Stomach smooth muscle (tissue), 2 donors: Measurements from ENCODE around the gene HHAT.

Source experiments
- H3K27ac ChIP-seq: one replicate; pipeline ENCODE4 v1.7.0; 2013; ENCODE audit warnings: mild to moderate bottlenecking, low read length, inconsistent platforms
- H3K27me3 ChIP-seq, 2 donors: one replicate each; pipeline ENCODE4 v1.7.0; 2013; ENCODE audit warnings: low read length in 2 of 2; ENCODE audit not compliant: insufficient read depth in 2 of 2, control insufficient read depth in 1 of 2
- H3K36me3 ChIP-seq, 2 donors: one replicate each; pipeline ENCODE4 v1.7.0; 2013; ENCODE audit warnings: low read length in 2 of 2; ENCODE audit not compliant: control insufficient read depth in 2 of 2, insufficient read depth in 2 of 2
- H3K4me1 ChIP-seq: one replicate; pipeline ENCODE4 v1.7.0; 2013; ENCODE audit warnings: low read length; ENCODE audit not compliant: control insufficient read depth, insufficient read depth
- H3K4me3 ChIP-seq, 2 donors: one replicate each; pipeline ENCODE4 v1.7.0; 2013; ENCODE audit warnings: low read length in 2 of 2
- H3K9ac ChIP-seq, 2 donors: one replicate each; pipeline ENCODE4 v1.7.0; 2013; ENCODE audit warnings: low read length in 2 of 2, mild to moderate bottlenecking in 1 of 2
- H3K9me3 ChIP-seq, 2 donors: one replicate each; pipeline ENCODE4 v1.7.0; 2013; ENCODE audit warnings: low read length in 2 of 2; ENCODE audit not compliant: control insufficient read depth in 2 of 2
- donor health status: healthy.
- donor health status: Pancreatic carcinoma.

HHAT gene

DNA sequence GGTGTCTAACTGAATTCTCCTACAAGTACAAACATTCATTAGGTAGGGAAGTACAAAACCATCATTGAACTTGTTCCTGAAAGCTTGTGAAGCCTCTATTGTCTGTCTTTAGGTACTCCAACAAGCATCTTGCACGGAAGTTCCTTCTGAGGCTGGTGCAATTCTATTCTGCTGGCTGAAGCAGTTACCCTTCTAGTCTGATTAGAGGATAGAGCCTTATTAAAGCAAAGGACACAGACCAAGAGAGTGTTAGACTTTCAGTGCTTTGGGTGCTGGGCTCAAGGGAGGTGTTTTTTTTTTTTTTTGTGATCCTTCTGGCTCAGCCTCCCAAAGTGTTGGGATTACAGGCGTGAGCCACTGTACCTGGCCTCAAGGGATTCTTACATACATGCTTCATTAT, 43.8 kb downstream of the HHAT start:
- H3K27ac ChIP-seq, result no peak overlapping the region
- H3K4me3 ChIP-seq, result no peak overlapping the region
- H3K27me3 ChIP-seq, result no peaks in the 10 kb centered on the region
- H3K36me3 ChIP-seq, result peaks cover 0 to 2% of the 10 kb centered on the region in 2 donors
- H3K9ac ChIP-seq, result no peak overlapping the region
- H3K4me1 ChIP-seq, result no peaks in the 10 kb centered on the region
- H3K9me3 ChIP-seq, result no peaks in the 10 kb centered on the region

DNA sequence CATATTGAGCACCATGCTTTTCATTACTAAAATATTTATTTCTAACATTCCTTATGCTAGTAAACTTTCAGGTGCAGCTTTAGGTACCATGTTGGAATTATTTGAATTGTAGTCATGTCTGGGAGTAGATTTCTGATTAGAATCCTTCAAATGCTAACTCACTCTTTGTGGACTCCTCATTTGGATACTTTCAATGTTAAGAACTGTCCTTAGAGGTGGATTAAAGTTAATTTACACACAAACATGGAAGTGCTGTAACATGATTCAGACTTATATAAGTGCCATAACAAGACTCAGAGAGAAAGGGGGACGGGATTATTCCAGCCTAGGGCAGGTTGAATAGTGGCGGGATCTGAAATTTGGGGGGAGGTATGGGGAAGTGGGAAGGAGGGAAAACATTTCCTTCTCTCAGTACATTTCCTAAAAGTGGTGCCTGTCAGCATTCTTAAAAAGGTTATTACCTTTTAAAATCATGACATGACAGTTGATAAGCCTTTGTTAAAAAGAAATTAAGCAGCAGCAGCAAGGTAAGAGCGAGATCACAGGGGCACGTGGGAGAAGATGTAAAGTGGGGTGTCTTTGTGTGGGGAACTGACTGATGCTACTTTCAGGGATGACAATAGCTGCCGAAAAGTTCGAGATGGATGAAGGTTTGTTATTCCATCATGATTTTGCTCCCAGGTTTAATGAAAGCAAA, 44.4 kb downstream of the HHAT start:
- Histone ChIP-seq H3K9ac (no peak overlapping the region), H3K27me3 (no peaks in the 10 kb centered on the region), H3K27ac (no peak overlapping the region), H3K9me3 (no peaks in the 10 kb centered on the region), H3K36me3 (peaks cover 0 to 2% of the 10 kb centered on the region in 2 donors), H3K4me3 (no peak overlapping the region), H3K4me1 (no peaks in the 10 kb centered on the region)

DNA sequence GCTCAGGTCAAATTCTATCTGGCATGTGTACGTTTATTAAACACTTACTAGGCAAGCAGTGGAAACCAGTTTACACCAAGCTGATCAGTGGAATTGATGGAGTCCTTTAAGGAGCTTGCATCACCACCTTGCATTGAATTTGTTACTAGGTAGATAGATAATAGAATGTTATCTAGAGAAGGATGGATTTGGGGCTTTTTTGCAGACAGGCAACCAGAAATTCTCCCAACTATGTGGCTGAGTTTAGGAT, 44.9 kb downstream of the HHAT start:
- Histone ChIP-seq H3K4me3 (no peak overlapping the region), H3K9ac (no peak overlapping the region), H3K27ac (no peak overlapping the region), H3K36me3 (peaks cover 0 to 2% of the 10 kb centered on the region in 2 donors), H3K4me1 (no peaks in the 10 kb centered on the region), H3K9me3 (no peaks in the 10 kb centered on the region), H3K27me3 (no peaks in the 10 kb centered on the region)

DNA sequence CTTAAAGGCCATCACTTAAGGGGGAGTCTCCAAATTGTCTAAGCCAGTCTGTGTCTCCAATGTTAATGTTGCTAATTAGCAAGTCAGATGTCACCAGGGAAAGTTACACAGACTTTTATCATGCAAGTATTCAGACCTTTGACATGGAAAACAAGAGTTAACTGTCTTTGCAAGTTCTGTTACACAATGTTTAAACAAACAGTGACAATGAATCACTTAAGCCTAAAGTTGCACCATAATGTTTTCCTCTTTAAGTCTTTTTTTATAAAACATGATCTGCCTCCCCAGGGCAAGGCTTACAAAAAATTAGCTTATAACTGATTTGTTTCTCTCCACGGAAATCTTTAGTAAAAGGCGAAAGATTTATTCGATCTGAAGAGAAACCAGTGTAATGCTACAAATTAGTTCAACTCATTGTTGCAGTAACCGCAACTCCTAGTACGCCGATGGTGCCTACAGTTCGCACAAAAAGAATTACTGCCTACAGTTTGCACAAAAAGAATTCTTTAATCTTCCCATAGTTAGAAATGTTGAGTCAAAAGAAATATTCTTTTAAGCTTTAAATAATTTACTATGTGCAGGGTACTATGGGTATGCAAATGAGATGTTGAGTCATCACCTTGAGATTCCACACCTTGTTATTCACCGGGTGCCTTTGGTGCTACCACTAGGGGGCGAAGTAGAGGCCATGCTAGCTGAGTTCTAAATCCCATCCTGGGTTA, 45.3 kb downstream of the HHAT start:
- Histone ChIP-seq H3K9ac (no peak overlapping the region), H3K4me3 (no peak overlapping the region), H3K36me3 (peaks cover 0 to 2% of the 10 kb centered on the region in 2 donors), H3K27ac (no peak overlapping the region), H3K4me1 (no peaks in the 10 kb centered on the region), H3K9me3 (no peaks in the 10 kb centered on the region), H3K27me3 (no peaks in the 10 kb centered on the region)

DNA sequence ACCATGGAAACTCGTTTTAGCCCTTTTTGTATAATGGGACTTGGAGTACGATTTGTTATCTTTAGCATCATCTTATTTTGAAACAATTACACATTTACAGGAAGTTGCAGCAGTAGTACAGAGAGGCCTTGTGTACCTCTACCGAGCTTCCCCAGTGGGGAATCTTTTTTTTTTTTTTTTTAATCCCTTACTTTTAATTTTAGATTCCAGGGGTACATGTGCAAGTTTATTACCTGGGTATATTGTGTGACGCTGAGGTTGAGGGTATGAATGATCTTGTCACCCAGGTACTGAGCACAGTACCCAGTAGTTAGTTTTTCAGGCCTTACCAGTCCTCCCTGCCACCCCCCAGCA, 45.9 kb downstream of the HHAT start:
- no peaks in the 10 kb centered on the region for H3K27me3 ChIP-seq
- H3K9ac ChIP-seq, result no peak overlapping the region
- no peak overlapping the region for H3K27ac ChIP-seq
- H3K9me3 ChIP-seq, result no peaks in the 10 kb centered on the region
- no peak overlapping the region for H3K4me3 ChIP-seq
- H3K4me1 ChIP-seq, result no peaks in the 10 kb centered on the region
- no peaks in the 10 kb centered on the region for H3K36me3 ChIP-seq

DNA sequence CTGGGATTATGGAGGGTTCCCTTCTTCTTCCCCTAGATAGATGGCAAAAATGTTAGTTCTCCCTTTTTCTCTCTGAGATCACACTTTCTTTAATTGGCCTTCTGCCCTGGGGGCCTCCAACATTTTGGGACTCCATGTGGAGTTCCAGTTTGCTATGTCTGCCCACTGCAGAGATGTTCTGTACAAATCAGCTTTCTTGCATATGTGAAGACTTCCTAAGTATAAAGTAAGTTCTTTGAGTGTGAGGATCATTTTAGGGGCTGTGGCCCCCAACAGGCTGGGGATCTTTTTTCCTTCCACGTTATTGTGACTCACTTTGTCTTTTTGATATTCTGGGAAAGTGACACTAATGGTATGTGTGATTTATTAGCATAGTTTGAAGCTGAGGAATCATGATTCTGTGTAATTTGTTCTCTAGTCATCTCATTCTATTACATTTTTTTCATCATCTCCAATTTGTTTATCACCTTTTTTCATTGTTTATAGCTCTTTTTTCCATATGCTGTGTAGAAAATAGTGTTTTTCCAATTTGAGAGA, 48.2 kb downstream of the HHAT start:
- no peak overlapping the region for H3K27ac ChIP-seq
- no peaks in the 10 kb centered on the region for H3K27me3 ChIP-seq
- H3K9me3 ChIP-seq, result no peaks in the 10 kb centered on the region
- H3K9ac ChIP-seq, result no peak overlapping the region
- no peak overlapping the region for H3K4me3 ChIP-seq
- H3K36me3 ChIP-seq, result no peaks in the 10 kb centered on the region
- H3K4me1 ChIP-seq, result no peaks in the 10 kb centered on the region

DNA sequence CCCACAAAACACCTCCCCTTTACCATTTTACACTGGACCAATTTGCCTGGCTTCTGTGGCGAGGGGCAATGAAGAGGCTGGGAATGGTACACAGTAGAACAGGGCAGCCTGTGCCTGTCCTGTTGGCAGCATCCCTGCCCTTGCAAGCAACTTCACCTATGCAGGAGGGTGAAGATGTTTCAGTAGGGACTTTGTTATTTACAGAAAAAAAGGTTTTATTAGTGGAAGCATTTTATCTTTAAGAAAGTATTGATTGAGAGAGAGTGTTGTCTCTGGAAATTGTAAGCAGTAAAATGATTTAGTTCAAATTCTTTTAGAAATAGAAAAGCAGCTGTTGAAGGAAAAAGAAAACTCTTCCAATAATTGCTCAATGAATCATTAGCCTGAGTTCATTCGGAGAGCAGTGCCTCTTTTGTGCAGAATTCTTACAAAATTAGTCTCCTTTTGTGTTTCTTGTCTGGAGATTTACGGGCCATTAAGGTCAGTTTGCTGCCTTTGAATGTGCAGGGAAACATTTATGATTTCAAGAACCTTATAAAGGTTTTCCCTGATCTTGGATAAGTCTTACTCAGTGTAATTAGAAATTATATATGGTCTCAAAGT, 49.1 kb downstream of the HHAT start:
- no peak overlapping the region for H3K27ac ChIP-seq
- no peaks in the 10 kb centered on the region for H3K36me3 ChIP-seq
- H3K27me3 ChIP-seq, result no peaks in the 10 kb centered on the region
- no peak overlapping the region for H3K9ac ChIP-seq
- H3K4me3 ChIP-seq, result no peak overlapping the region
- H3K4me1 ChIP-seq, result no peaks in the 10 kb centered on the region
- no peaks in the 10 kb centered on the region for H3K9me3 ChIP-seq

DNA sequence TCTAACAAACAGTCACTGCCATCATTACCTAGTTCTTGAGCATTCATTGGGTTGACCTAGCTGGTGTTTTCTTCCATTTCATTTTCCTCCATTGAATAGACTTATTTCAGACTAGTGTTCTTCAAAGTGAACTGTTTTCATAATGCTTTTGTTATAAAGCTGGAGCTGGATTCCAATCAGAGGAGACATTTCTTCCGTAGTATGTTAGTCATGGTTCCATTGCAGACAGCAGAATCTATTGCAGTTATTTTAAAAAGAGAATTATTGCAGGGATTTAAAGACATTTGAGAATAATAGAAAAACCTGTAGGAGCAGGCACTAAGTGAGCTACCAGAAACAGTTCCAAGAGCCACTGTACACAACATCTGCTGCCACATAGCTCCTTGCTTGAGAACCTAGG, 50.0 kb downstream of the HHAT start:
- H3K27ac ChIP-seq, result no peak overlapping the region
- no peak overlapping the region for H3K9ac ChIP-seq
- H3K4me3 ChIP-seq, result no peak overlapping the region
- H3K27me3 ChIP-seq, result no peaks in the 10 kb centered on the region
- H3K9me3 ChIP-seq, result no peaks in the 10 kb centered on the region
- H3K4me1 ChIP-seq, result no peaks in the 10 kb centered on the region
- H3K36me3 ChIP-seq, result no peaks in the 10 kb centered on the region

DNA sequence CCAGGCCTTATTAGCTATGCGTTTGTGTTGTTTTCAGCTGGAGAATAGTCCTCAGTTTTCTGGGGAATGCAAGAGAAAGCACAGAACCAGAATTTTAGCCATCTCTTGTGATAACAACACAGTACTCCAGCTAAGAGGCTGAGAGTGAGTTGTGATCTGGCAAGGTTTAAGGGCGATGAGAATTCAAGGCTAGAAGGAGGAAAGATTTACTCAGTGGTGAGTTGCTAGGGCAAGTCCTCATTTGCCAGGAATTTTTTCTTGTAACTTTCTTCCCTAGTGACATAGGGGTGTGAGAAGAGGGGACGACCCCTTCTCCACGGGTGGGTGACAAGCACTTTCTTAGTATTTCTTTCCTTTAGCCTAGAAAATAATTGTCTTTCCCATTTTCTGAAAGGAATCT, 53.2 kb downstream of the HHAT start:
- Histone ChIP-seq H3K9ac (no peak overlapping the region), H3K9me3 (no peaks in the 10 kb centered on the region), H3K36me3 (no peaks in the 10 kb centered on the region), H3K27ac (no peak overlapping the region), H3K27me3 (no peaks in the 10 kb centered on the region), H3K4me1 (no peaks in the 10 kb centered on the region), H3K4me3 (no peak overlapping the region)

DNA sequence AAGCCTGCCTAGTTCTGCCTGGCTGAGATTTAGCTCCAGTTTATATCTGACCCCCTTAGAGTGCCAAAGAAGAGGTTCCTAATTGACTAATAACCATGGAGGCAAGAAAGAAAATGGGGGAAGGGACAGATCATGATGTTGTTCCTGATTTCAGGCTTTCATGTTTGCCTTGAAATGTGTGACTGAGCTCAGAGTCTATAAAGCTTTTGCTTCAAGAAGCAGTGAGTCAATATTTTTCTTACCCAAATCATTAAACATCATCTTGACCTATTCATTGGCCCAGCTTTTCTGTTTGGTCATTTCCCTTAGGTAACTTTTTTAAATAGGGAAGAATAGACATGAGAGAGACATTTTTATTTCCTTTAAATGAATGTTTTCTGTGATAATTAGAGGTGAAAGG, 55.9 kb downstream of the HHAT start:
- H3K27ac ChIP-seq, result no peak overlapping the region

DNA sequence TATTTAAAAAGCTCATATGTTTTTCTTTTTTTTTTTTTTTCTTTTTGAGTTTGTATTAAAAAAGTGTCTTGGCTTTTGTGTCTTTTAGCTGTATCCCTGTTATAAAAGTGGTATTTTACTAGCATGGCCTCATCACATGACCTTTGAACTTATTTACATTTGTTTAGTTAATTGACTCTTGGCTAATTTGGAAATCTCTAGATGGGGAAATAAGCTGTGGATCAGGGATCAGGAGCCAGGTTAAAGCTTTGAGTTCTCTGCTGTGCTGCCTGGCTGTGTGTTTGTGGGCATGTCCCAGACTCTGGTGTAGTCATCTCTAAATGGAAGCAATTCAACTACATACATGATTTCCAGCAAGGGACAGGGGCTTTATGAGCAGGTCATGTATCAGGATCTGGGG, 56.5 kb downstream of the HHAT start:
- no peak overlapping the region for H3K4me3 ChIP-seq
- no peaks in the 10 kb centered on the region for H3K9me3 ChIP-seq
- no peaks in the 10 kb centered on the region for H3K27me3 ChIP-seq
- no peak overlapping the region for H3K9ac ChIP-seq
- no peaks in the 10 kb centered on the region for H3K4me1 ChIP-seq
- no peaks in the 10 kb centered on the region for H3K36me3 ChIP-seq
- no peak overlapping the region for H3K27ac ChIP-seq

More for the DNA sequence above, 55.9 kb downstream of the HHAT start:
- Histone ChIP-seq H3K9ac (no peak overlapping the region), H3K9me3 (no peaks in the 10 kb centered on the region), H3K4me1 (no peaks in the 10 kb centered on the region), H3K36me3 (no peaks in the 10 kb centered on the region), H3K27me3 (no peaks in the 10 kb centered on the region), H3K4me3 (no peak overlapping the region)
